GDM1 (cell line): ENCODE results near the gene GDPD5.
A peak's percentile ranks its signal among the peaks of the same experiment; 100 is the strongest.

Experiments used
- DNase-seq: peaks from one replicate; lab custom pipeline; 2025; lab: John Stamatoyannopoulos, UW

GDPD5 gene

GRCh38 chr11:75471176-75471973, 54.4 kb downstream of the GDPD5 start:
- no peak for DNase-seq

GRCh38 chr11:75470476-75471080, 55.2 kb downstream of the GDPD5 start:
- no peak for DNase-seq

GRCh38 chr11:75469785-75470405, 55.8 kb downstream of the GDPD5 start:
- no peak for DNase-seq

GRCh38 chr11:75468534-75469340, 57.0 kb downstream of the GDPD5 start:
- DNase-seq, result no peak

- no peak for DNase-seq
Observed at GRCh38 chr11:75467881-75468280, 57.9 kb downstream of the GDPD5 start.

- DNase-seq, result no peak
Observed at GRCh38 chr11:75467311-75467710, 58.4 kb downstream of the GDPD5 start.

- DNase-seq, result no peak
Observed at GRCh38 chr11:75465701-75466531, 59.8 kb downstream of the GDPD5 start.

GRCh38 chr11:75463106-75463774, 62.5 kb downstream of the GDPD5 start:
- DNase-seq, result no peak

GRCh38 chr11:75462117-75462653, 63.6 kb downstream of the GDPD5 start:
- no peak for DNase-seq

GRCh38 chr11:75461151-75461550, 64.6 kb downstream of the GDPD5 start:
- no peak for DNase-seq

GRCh38 chr11:75456596-75457183, 69.1 kb downstream of the GDPD5 start:
- no peak for DNase-seq

GRCh38 chr11:75454987-75455386, 70.8 kb downstream of the GDPD5 start:
- DNase-seq, result no peak

- no peak for DNase-seq
Observed at GRCh38 chr11:75453916-75454655, 71.7 kb downstream of the GDPD5 start.

- DNase-seq, result peak; percentile 7
Observed at GRCh38 chr11:75450826-75451821, 74.6 kb downstream of the GDPD5 start.

- no peak for DNase-seq
Observed at GRCh38 chr11:75450236-75450635, 75.5 kb downstream of the GDPD5 start.

- no peak for DNase-seq
Observed at GRCh38 chr11:75449776-75450175, 76.0 kb downstream of the GDPD5 start.

- DNase-seq, result no peak
Observed at GRCh38 chr11:75449271-75449670, 76.5 kb downstream of the GDPD5 start.

- no peak for DNase-seq
Observed at GRCh38 chr11:75447415-75447814, 78.3 kb downstream of the GDPD5 start.
